Fibroblast of the conjunctiva (primary cell): ENCODE results near the gene PARVA.
A peak's percentile ranks its signal among the peaks of the same experiment; 100 is the strongest.
"Not testable (repeated sequence)": the region's sequence is repeated elsewhere in the genome, so short reads cannot be mapped to it uniquely, and the experiment has no call there.

Experiments used
- DNase-seq: peaks from one replicate; pipeline ENCODE4 v3.0.0-alpha.2; 2010; ENCODE audit warnings: low read depth

PARVA gene, protein sequence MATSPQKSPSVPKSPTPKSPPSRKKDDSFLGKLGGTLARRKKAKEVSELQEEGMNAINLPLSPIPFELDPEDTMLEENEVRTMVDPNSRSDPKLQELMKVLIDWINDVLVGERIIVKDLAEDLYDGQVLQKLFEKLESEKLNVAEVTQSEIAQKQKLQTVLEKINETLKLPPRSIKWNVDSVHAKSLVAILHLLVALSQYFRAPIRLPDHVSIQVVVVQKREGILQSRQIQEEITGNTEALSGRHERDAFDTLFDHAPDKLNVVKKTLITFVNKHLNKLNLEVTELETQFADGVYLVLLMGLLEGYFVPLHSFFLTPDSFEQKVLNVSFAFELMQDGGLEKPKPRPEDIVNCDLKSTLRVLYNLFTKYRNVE

DNA sequence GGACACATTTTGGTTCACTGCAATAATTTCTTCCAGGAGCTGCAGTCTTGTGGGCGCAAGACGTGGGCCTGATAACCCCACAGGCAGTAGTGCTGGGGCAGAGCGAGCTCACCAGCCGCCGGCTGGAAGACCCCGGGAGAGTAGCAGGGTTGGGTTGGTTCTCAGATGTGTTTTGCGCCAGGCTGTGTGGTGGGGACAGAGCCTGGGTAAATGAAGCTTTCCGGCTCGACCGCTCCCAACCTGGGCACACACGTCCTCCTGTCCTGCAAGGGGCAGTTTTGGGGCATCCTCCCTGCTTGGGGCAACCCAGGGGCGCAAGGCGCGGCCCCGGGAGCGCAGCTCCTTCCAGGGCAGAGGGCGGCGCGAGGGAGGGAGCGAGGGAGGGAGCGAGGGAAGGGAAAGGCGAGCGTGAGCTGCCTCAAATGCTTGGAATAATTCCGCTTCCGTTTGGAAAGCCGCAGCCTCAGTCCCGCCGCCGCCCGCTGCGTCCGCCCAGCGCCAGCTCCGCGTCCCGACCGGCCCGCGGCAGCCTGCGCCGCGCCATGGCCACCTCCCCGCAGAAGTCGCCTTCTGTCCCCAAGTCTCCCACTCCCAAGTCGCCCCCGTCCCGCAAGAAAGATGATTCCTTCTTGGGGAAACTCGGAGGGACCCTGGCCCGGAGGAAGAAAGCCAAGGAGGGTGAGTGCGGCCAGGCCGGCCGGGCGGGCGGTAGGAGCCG, at the start of gene PARVA:
Gene PARVA, plus strand, starts transcription at position 466 of the 718 bp plus-strand sequence. Its CDS starts 77 bp downstream, at position 543.
- DNase-seq: peak; percentile 45

DNA sequence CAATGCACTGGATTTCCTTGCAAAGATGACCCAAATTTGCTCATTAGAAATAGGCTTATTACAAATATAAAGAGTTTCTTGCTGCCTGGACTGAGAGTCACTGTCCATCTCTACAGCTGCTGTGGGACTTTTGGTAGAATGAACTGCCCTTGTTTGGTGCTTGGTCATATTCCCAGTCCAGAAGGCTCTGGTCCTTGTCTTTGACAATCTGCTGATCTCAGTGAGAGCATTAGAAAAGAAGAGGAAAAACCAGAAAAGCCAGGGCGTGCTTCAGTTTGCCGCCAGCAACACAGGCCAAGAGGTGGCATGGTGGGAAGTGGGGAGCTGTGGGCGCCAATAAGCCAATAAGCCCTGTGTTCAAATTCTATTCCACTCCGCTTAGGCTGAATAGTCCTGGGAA, 48.2 kb upstream of the PARVA start:
- no peak for DNase-seq

DNA sequence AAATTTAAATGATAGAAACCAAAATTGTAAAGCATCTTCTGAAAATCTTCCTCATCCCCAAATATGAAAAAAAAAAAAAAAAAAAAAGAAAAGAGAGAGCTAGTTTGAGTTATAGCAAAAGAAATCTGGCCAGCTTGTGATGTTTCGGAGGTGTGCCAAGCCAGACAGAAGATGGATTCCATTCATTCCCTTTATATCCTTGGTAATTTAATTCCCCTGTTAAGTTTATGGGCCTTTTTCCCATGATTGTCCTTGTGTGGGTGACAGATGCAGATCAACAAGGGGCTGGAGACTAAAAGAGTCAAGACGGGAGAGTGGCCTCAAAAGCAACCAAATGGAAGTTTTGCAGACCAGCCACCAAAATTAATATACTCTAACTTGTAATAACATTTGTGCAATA, 47.6 kb upstream of the PARVA start:
- no peak for DNase-seq

DNA sequence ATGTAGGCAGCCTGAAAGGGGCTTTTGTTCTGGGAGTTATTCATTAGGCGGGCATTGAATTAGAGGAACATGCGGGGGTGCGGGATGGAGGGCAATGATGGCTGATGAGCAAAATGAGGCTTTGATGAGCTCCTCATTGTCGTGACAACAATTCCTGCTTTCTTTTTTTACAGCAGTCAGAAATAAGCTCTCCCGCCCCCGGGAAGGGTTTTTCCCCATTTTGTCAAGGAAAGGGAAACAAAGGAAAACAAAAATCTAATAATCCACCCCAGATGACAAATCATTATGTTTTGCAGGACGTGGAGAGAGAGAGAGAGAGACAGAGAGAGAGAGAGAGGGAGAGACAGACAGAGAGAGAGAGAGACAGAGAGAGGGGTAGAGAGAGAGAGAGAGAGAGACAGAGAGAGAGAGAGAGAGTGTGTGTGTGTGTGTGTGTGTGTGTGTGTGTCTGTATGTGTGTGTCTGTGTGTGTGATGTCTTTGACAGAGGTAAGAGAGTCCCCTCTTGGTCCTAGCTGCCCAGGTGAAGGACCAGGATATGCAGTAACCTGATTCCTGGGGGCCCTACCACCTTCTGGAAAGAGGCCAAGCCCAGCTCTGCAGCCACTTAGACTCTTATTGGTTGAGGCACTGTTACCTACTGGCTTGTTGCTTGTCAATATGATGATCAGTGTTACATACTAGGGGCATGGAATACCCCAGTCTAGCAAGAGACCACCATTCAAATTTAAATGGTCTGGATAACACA, 46.7 kb upstream of the PARVA start:
- no peak for DNase-seq

DNA sequence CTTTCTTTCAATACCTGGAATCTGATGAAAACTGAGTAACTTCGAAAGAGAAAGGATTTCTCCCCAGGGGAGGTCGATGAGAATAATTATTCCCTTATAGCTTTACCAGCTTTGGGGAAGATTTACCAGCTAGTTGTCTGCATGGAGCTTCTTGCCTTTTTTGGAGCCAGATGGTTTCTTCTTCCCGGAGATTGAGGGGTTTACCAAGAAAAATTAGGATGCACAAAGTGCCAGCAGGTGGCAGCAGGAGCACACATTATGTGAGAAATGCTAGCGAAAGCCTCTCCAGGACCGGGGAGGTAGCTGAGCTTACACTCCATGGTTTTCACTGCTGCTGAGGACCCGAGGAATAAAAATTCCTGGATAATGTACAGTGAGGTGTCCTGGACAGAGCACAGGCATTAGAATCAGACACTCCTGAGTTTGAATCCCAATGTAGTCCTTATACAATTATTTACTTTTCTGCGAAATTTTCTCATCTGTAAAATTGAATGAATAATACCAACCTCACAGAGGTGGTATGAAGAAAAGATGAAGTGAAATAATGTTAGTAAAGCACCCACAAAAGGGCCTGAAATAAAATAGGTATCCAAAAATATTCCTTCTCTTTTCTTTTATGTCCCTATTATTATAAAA, 46.0 kb upstream of the PARVA start:
- peak; percentile 84 for DNase-seq

DNA sequence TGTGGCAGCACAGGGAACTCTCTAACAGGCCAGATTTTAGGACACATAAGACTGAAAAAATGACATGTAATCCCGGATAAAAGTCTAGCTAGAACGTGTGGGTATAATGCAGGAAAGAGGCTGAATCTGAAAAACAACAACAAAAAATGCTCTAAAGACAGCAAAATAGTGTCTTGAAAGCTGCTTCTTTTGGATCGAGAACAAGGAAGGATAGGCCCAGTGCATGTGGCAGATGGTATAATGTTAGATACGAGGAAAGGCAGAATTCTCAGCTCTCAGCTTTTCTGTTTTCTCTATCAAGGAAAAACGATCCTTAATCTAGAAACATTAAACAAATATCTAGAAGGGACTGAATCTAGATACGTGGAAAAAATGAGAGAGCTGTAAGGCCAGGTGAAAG, 33.8 kb upstream of the PARVA start:
- no peak for DNase-seq

DNA sequence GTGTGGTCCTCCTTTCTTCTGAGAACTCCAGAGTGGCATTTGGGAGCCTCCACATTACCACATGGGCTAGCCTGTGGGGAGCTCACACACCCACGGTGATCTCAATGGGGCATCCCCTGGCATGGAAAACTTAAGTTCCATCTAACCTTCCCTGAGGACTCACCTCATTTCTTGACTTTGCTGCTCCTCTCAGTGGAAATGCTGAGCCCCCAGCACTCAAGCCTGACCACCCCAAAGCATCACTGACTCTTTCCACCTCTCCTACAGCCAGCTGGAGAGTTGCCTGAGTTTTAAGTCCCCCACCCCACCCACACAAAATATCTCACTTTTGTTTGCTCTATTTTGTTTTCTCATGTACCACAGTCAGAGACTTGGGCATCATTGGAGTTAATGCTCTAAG, 23.8 kb upstream of the PARVA start:
- DNase-seq: no peak

DNA sequence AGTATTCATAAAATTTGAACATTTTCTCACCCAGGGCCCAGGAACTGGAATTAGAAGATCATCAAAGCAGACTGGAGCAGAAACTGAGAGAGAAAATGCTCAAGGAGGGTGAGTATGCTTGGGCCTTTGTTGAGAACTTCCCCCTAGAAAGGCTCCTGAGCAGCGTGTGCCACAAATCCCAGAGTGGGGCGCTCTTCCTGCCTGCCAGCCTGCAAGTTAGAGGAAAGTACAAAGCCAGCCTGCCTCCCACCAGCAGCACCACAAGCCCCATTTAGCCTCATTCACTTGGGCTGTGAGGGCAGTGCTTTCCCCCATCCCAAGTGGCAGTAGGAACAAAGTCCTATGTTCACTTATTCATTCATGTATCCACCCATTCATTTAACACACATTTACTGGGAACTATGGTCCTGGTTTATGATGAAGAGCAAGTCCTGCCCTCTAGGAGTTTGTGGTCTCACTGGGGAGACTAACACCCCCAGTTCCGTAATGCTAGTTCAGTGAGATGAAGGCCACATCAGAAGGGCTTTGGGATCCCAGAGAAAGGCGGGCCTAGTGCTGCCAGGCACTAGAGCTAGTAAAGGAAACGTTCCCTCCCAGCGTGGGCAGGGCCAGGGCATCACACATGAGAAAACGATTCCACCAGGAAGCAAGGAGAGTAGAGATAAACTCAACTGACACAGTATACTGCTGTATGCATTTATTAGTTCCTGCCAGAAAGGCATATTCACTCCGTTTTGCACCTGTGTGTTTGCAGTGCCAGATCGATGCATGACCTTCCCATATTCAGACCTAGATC, 22.4 kb upstream of the PARVA start:
- no peak for DNase-seq

DNA sequence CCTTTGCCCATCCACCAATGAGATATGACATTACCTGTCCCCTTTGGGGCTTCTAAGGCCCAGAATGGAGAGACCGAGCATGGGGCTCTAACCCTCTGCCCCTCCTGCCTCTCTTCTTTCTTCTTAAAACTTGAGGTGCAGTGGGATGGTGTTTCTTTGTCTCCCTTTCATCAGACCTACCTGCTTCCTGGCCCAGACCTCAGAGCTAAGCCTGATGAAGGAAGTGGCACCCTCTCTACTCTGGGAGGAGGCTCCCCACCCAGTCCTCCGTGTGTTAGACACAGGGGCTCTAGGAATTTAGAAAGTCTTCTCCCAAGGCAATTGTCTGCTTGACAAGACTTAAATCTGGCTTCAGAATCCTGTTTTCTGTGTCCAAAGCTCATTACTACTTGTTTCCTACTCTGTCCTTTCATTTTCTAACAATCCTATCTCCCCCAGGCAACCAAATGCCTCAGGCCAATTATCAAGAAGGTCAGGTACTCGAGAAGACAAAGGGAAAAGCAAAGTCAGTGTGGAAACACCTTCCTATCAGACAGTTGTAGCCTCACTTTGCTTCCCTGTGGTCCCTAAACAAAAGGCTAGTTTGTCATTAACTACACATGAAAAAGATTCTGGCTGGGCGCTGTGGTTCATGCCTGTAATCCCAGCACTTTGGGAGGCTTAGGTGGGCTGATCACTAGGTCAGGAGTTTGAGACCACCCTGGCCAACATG, 20.3 kb upstream of the PARVA start:
- DNase-seq: no peak

DNA sequence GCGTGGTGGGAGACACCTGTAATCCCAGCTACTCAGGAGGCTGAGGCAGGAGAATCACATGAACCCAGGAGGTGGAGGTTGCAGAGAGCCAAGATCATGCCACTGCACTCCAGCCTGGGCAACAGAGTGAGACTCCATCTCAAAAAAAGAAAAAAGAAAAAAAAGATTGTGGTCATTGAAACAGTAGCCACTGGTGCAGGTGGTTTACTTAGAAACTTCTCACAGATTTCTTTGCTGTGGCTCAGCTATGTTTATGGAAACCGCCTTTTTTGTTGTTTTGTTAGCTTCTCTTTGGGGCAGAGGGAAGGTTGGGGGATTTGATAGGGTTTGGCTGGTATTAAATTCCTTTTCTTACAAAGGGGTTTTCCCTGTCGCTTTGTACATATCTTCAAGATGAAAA, 19.7 kb upstream of the PARVA start:
- DNase-seq: not testable (repeated sequence)

DNA sequence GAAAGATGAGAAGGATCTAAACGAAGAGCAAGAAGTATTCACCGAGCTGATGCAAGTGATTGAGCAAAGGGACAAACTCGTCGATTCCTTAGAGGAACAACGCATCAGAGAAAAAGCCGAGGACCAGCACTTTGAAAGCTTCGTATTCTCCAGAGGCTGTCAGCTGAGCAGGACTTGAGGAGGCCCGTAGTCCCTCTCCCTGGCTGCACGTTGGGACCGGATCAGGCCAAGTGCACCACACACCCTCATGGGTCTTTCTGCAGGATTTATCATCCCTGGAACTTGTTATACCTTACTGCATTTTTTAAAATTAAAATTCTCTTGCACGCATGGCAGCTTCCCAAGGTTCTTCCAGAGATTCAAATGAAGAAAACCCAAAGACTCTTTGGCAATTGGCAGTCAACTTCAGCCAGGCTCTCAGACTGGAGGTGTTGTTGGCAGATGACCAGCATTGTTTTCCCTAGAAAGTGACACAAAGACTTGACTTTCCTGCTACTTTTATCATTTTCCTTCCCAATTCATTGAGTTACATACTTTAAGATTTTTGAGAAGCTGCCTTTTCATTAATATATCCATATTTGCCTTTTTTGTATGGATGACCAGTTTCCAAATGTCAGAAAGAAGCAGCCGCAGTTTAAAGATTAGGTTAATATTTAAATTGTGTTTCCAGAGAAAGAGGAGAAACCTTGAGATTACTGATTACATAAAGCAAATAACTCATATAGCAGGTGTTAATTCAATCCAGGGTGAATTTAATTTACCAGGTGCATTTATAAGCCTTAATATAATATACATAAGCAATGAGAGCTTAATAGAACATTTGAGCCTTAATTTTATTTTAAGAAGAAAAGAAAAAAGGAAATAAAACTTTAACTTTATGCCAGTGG, 18.8 kb upstream of the PARVA start:
- no peak for DNase-seq

DNA sequence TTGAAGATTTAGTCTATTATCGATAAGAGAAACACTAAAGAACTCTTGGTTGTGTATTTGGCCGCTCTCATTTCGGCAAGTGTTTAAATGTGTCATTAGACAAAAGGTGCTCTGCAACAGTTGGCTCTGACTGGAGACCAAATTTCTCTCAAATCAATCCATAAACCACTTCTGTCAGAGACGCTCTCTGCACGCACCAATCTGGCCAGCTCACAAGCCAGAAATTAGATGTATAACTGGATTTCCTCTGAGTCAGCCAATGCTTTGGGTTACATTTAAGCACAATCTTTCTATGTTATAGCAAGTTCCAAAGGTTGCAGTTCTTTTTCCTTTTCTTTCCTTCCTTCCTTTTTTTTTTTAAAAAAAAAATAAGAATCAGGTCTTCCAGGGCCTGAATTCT, 17.6 kb upstream of the PARVA start:
- no peak for DNase-seq

DNA sequence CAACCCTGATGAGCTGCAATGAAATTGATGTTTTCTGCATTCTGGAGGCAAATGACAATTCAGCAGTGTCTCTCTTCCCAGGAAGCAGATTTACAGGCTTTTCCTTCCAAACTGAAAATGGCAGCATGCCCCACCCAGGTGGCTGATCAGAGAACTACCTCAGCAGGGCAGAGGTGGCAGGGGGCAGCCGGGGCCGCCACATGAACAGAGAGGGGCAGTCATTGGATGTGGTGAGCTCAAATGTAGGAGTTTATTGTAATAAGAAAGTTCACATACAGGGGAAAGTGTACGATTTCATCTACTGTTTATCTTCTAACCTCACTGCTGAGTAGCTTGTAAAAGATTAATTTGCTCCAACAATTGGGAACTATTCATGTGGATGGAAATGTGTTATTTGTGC, 15.7 kb upstream of the PARVA start:
- no peak for DNase-seq

DNA sequence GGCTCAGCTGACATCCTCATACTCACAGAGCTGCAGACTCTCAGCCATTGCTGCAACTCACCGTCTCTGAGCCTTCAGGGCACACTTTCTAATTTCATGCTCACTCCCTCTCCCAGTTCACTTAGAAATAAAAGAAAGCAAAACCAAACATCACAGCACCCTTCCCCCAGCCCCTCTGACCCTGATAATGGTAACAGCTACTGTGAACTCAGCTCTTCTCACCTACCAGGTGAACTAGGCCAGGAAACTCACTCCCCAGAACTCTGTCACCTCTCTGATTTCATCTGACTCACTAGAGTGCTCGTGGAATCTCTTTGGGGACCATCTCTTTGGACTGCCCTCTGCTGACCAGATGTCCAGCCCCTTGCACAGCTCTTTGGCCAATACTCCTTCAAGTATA, 14.5 kb upstream of the PARVA start:
- DNase-seq: no peak

DNA sequence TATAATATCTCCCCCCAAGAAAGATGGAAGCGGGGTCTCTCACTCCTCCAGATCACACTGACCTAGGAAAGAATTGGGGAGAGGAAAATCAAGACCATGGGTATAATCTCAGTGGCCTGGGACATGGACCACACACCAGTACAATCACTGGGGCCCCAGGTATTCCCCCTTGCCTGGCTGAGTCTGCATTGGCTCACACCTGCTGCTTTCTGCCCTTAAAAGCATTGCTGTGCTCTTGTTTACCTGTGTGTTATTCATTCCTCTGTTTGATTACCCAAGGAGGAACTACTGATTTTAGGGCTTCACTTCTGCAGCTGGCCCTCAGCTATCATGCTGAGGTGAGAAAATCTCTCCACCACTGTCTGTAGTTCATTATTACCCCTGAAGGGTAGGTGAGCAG, 14.0 kb upstream of the PARVA start:
- no peak for DNase-seq

DNA sequence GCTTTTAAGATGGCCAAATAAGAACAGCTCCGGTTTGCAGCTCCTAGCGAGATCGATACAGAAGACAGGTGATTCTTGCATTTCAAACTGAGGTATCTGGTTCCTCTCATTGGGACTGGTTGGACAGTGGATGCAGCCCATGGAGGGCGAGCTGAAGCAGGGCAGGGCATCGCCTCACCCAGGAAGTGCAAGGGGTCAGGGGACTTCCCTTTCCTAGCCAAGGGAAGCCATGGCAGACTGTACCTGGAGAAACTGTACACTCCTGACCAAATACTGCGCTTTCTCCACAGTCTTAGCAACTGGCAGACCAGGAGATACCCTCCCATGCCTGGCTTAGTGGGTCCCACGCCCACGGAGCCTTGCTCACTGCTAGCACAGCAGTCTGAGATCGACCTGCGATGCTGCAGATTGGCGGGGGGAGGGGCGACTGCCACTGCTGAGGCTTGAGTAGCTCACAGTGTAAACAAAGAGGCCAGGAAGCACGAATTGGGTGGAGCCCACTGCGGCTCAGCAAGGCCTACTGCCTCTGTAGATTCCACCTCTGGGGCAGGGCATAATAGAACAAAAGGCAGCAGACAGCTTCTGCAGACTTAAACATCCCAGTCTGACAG, 11.3 kb upstream of the PARVA start:
- DNase-seq: not testable (repeated sequence)

DNA sequence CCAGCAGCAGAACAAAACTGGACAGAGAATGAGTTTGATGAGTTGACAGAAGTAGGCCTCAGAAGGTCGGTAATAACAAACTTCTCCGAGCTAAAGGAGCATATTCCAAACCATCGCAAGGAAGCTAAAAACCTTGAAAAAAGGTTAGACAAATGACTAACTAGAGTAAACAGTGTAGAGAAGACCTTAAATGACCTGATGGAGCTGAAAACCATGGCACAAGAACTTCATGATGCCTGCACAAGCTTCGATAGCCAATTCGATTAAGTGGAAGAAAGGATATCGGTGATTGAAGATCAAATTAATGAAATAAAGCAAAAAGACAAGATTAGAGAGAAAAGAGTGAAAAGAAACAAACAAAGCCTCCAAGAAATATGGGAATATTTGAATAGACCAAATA, 10.3 kb upstream of the PARVA start:
- DNase-seq: not testable (repeated sequence)

DNA sequence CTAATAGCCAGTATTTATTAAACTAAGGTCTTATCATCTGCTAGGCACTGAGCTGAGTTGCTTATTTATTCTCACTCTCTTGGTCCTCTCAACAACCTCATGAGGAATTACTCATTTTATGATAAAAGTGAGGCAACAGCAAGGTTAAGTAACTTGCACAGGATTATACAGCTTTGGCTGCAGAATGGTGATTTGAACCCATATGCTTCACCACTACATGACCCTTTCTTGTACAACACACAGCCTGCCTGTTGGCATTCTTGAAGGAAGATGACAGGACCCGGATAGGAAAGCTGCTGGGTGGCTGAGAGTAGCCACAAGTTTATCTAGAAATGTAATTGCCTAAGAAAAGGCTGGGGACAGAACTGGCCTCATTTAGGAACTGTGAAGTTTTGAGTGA, 5.3 kb upstream of the PARVA start:
- no peak for DNase-seq

DNA sequence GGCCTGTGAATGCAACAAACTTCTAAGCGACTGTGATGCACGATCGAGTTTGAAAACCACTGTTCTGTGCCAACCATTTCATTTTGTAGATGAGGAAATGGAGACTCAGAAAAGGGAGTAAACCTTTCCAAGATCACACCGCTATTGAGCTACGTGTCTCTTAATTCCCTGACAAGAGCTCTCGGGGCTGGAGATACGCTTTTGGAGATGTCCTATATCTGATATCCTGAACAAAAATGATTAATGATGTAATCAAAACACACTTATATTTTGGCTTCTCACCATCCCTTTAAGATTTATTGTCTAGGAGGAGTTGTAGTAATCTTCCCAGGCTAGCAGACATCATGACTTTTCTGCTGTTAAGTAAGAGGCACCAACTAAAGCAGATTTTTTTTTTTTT, 1.7 kb upstream of the PARVA start:
- DNase-seq: no peak
